ENCODE results near the gene CEP72. TPM values are rescaled to one million over a fixed set of nuclear protein-coding genes. Genes with fewer than 3 reads are reported as not detected.

The CEP72 gene
- 12.3 TPM for total RNA-seq
- polyA plus RNA-seq, result 1 to 10 TPM; 3.2 to 5.2 (median 3.8) TPM

- H3K4me1 ChIP-seq (ENCODE audit: control insufficient read depth, insufficient read depth, low read length, poor library complexity, severe bottlenecking), result peaks cover 18% of the 10 kb centered on the region
- peak; percentile 89 to 90 (median 90) for DNase-seq
- Mint-ChIP-seq H3K36me3 (peaks cover 4% of the 10 kb centered on the region), H3K4me3 (peak within 1 kb of the TSS; percentile 91 to 96 (median 93)), H3K27ac (peak within 1 kb of the TSS; percentile 71 to 90 (median 84)), H3K27me3 (peaks cover 5% of the 10 kb centered on the region), H3K9me3 (peaks cover 0 to 4% (median 0%) of the 10 kb centered on the region in 7 donors), H3K4me1 (peaks cover 16 to 57% (median 36%) of the 10 kb centered on the region in 4 donors)
- H3K4me3 ChIP-seq (ENCODE audit: low read depth, low read length), result peak within 1 kb of the TSS; percentile 84
- H3K9me3 ChIP-seq (ENCODE audit: control insufficient read depth in 2 of 2, low read length in 2 of 2), result no peaks in the 10 kb centered on the region
- ATAC-seq (ENCODE audit: low read depth in 2 of 2), result peak; percentile 87 to 91
- H3K36me3 ChIP-seq (ENCODE audit: control insufficient read depth, insufficient read depth, low read length), result no peaks in the 10 kb centered on the region
- H3K27me3 ChIP-seq (ENCODE audit: control insufficient read depth, insufficient read depth, low read length), result no peaks in the 10 kb centered on the region
- peak within 1 kb of the TSS; percentile 60 for H3K27ac ChIP-seq (ENCODE audit: insufficient read depth, low read length, poor library complexity, severe bottlenecking)
Observed at GRCh38 chr5:611731-612486, at the start of gene CEP72. Gene CEP72 (plus strand): TSS chr5:612340. CDS start chr5:612362, 22 bp downstream.

GRCh38 chr5:565782-566440, 46.2 kb upstream of the CEP72 start:
- ATAC-seq (ENCODE audit: low read depth in 2 of 2), result no peak

GRCh38 chr5:566636-567309, 45.4 kb upstream of the CEP72 start:
- Histone ChIP-seq H3K9me3 (ENCODE audit: control insufficient read depth in 2 of 2, low read length in 2 of 2) (no peaks in the 10 kb centered on the region), H3K27ac (ENCODE audit: insufficient read depth, low read length, poor library complexity, severe bottlenecking) (no peak overlapping the region), H3K36me3 (ENCODE audit: control insufficient read depth, insufficient read depth, low read length) (no peaks in the 10 kb centered on the region), H3K27me3 (ENCODE audit: control insufficient read depth, insufficient read depth, low read length) (no peaks in the 10 kb centered on the region), H3K4me3 (ENCODE audit: low read depth, low read length) (no peak overlapping the region), H3K4me1 (ENCODE audit: control insufficient read depth, insufficient read depth, low read length, poor library complexity, severe bottlenecking) (no peaks in the 10 kb centered on the region)
- ATAC-seq (ENCODE audit: low read depth in 2 of 2), result no peak
- Mint-ChIP-seq H3K27me3 (peaks cover 16% of the 10 kb centered on the region), H3K36me3 (no peaks in the 10 kb centered on the region), H3K9me3 (peaks cover 0 to 2% (median 0%) of the 10 kb centered on the region in 7 donors), H3K4me3 (no peak overlapping the region), H3K27ac (no peak overlapping the region), H3K4me1 (peaks cover 0 to 5% (median 0%) of the 10 kb centered on the region in 4 donors)
- no peak for DNase-seq

More at GRCh38 chr5:565782-566440, 46.2 kb upstream of the CEP72 start:
- Mint-ChIP-seq H3K36me3 (no peaks in the 10 kb centered on the region), H3K4me3 (no peak overlapping the region), H3K27me3 (peaks cover 16% of the 10 kb centered on the region), H3K27ac (no peak overlapping the region), H3K9me3 (peaks cover 0 to 2% (median 0%) of the 10 kb centered on the region in 7 donors), H3K4me1 (peaks cover 0 to 5% (median 0%) of the 10 kb centered on the region in 4 donors)
- no peak overlapping the region for H3K27ac ChIP-seq (ENCODE audit: insufficient read depth, low read length, poor library complexity, severe bottlenecking)
- DNase-seq, result no peak
- no peaks in the 10 kb centered on the region for H3K9me3 ChIP-seq (ENCODE audit: control insufficient read depth in 2 of 2, low read length in 2 of 2)
- H3K27me3 ChIP-seq (ENCODE audit: control insufficient read depth, insufficient read depth, low read length), result no peaks in the 10 kb centered on the region
- H3K36me3 ChIP-seq (ENCODE audit: control insufficient read depth, insufficient read depth, low read length), result no peaks in the 10 kb centered on the region
- no peaks in the 10 kb centered on the region for H3K4me1 ChIP-seq (ENCODE audit: control insufficient read depth, insufficient read depth, low read length, poor library complexity, severe bottlenecking)
- H3K4me3 ChIP-seq (ENCODE audit: low read depth, low read length), result no peak overlapping the region

- Mint-ChIP-seq H3K4me3 (no peak overlapping the region), H3K36me3 (no peaks in the 10 kb centered on the region), H3K9me3 (peaks cover 0 to 2% (median 0%) of the 10 kb centered on the region in 7 donors), H3K4me1 (peaks cover 0 to 5% (median 0%) of the 10 kb centered on the region in 4 donors), H3K27ac (no peak overlapping the region), H3K27me3 (peaks cover 16% of the 10 kb centered on the region)
- ATAC-seq (ENCODE audit: low read depth in 2 of 2) (no peak), DNase-seq (no peak)
- H3K27me3 ChIP-seq (ENCODE audit: control insufficient read depth, insufficient read depth, low read length), result no peaks in the 10 kb centered on the region
- H3K4me1 ChIP-seq (ENCODE audit: control insufficient read depth, insufficient read depth, low read length, poor library complexity, severe bottlenecking), result no peaks in the 10 kb centered on the region
- H3K4me3 ChIP-seq (ENCODE audit: low read depth, low read length), result no peak overlapping the region
- no peaks in the 10 kb centered on the region for H3K36me3 ChIP-seq (ENCODE audit: control insufficient read depth, insufficient read depth, low read length)
- no peaks in the 10 kb centered on the region for H3K9me3 ChIP-seq (ENCODE audit: control insufficient read depth in 2 of 2, low read length in 2 of 2)
- H3K27ac ChIP-seq (ENCODE audit: insufficient read depth, low read length, poor library complexity, severe bottlenecking), result no peak overlapping the region
Observed at GRCh38 chr5:567664-568060, 44.5 kb upstream of the CEP72 start.

GRCh38 chr5:568061-568781, 43.9 kb upstream of the CEP72 start:
- H3K9me3 ChIP-seq (ENCODE audit: control insufficient read depth in 2 of 2, low read length in 2 of 2), result no peaks in the 10 kb centered on the region
- no peak overlapping the region for H3K27ac ChIP-seq (ENCODE audit: insufficient read depth, low read length, poor library complexity, severe bottlenecking)
- Mint-ChIP-seq H3K4me1 (peaks cover 0 to 5% (median 0%) of the 10 kb centered on the region in 4 donors), H3K36me3 (no peaks in the 10 kb centered on the region), H3K27ac (peak overlapping the region in 1 of 3 donors; percentile 26), H3K9me3 (peaks cover 0 to 2% (median 0%) of the 10 kb centered on the region in 7 donors), H3K27me3 (peaks cover 20% of the 10 kb centered on the region), H3K4me3 (no peak overlapping the region)
- ATAC-seq (ENCODE audit: low read depth in 2 of 2) (no peak), DNase-seq (no peak)
- H3K4me1 ChIP-seq (ENCODE audit: control insufficient read depth, insufficient read depth, low read length, poor library complexity, severe bottlenecking), result no peaks in the 10 kb centered on the region
- no peaks in the 10 kb centered on the region for H3K36me3 ChIP-seq (ENCODE audit: control insufficient read depth, insufficient read depth, low read length)
- no peak overlapping the region for H3K4me3 ChIP-seq (ENCODE audit: low read depth, low read length)
- no peaks in the 10 kb centered on the region for H3K27me3 ChIP-seq (ENCODE audit: control insufficient read depth, insufficient read depth, low read length)

GRCh38 chr5:568809-569208, 43.3 kb upstream of the CEP72 start:
- H3K4me1 Mint-ChIP-seq, result peaks cover 0 to 5% (median 0%) of the 10 kb centered on the region in 4 donors
- peaks cover 25% of the 10 kb centered on the region for H3K27me3 Mint-ChIP-seq
- H3K27ac Mint-ChIP-seq, result no peak overlapping the region
- ATAC-seq (ENCODE audit: low read depth in 2 of 2) (no peak), DNase-seq (no peak)
- no peak overlapping the region for H3K4me3 ChIP-seq (ENCODE audit: low read depth, low read length)
- no peaks in the 10 kb centered on the region for H3K36me3 Mint-ChIP-seq
- H3K27me3 ChIP-seq (ENCODE audit: control insufficient read depth, insufficient read depth, low read length), result no peaks in the 10 kb centered on the region
- no peak overlapping the region for H3K27ac ChIP-seq (ENCODE audit: insufficient read depth, low read length, poor library complexity, severe bottlenecking)
- H3K4me1 ChIP-seq (ENCODE audit: control insufficient read depth, insufficient read depth, low read length, poor library complexity, severe bottlenecking), result no peaks in the 10 kb centered on the region
- H3K9me3 ChIP-seq (ENCODE audit: control insufficient read depth in 2 of 2, low read length in 2 of 2), result no peaks in the 10 kb centered on the region
- peaks cover 0 to 2% (median 0%) of the 10 kb centered on the region in 7 donors for H3K9me3 Mint-ChIP-seq
- H3K36me3 ChIP-seq (ENCODE audit: control insufficient read depth, insufficient read depth, low read length), result no peaks in the 10 kb centered on the region
- H3K4me3 Mint-ChIP-seq, result no peak overlapping the region

GRCh38 chr5:569358-569867, 42.7 kb upstream of the CEP72 start:
- Histone ChIP-seq H3K9me3 (ENCODE audit: control insufficient read depth in 2 of 2, low read length in 2 of 2) (no peaks in the 10 kb centered on the region), H3K4me1 (ENCODE audit: control insufficient read depth, insufficient read depth, low read length, poor library complexity, severe bottlenecking) (no peaks in the 10 kb centered on the region), H3K4me3 (ENCODE audit: low read depth, low read length) (no peak overlapping the region), H3K27ac (ENCODE audit: insufficient read depth, low read length, poor library complexity, severe bottlenecking) (no peak overlapping the region), H3K36me3 (ENCODE audit: control insufficient read depth, insufficient read depth, low read length) (no peaks in the 10 kb centered on the region), H3K27me3 (ENCODE audit: control insufficient read depth, insufficient read depth, low read length) (no peaks in the 10 kb centered on the region)
- Mint-ChIP-seq H3K4me3 (no peak overlapping the region), H3K27ac (no peak overlapping the region), H3K4me1 (peaks cover 0 to 5% (median 0%) of the 10 kb centered on the region in 4 donors), H3K36me3 (no peaks in the 10 kb centered on the region), H3K9me3 (peaks cover 0 to 2% (median 0%) of the 10 kb centered on the region in 7 donors), H3K27me3 (peaks cover 25% of the 10 kb centered on the region)
- DNase-seq (no peak), ATAC-seq (ENCODE audit: low read depth in 2 of 2) (no peak)

All from CD4-positive, CD25-positive, alpha-beta regulatory T cell (primary cell).